HCT116 (cell line): ENCODE measurements around the gene WDR43. TPM values are rescaled to one million over a fixed set of nuclear protein-coding genes. Genes with fewer than 3 reads are reported as not detected.

Source experiments
- ATAC-seq: fragments of 200-7000 bp; cut with Tn5 transposase; 2 replicates; pipeline ENCODE4 v1.9.1; 2020; ENCODE audit warnings: mild to moderate bottlenecking, moderate library complexity
- BruUV-seq: library from RNA; stranded (reverse); fragments of 400-500 nt; replicated peaks from 2 replicates; lab custom pipeline; 2021; lab: Mats Ljungman, UMichigan
- CTCF ChIA-PET: fragments of 300-600 bp; sonication (Branson Sonifier 250); formaldehyde crosslinking; loops from one replicate; lab custom pipeline; 2021; ENCODE audit warnings: antibody characterized with exemption; lab: Charles Lee
- POLR2A ChIA-PET: fragments of 300-600, 350-600 bp; sonication (Branson Sonifier 250); formaldehyde crosslinking; loops from one replicate; lab custom pipeline; 2021; ENCODE audit warnings: antibody characterized with exemption; lab: Charles Lee
- RAD21 ChIA-PET, 2 experiments: fragments of 300-600 bp; sonication (Branson Sonifier 250); formaldehyde crosslinking; loops; one replicate each; lab custom pipeline; 2023; ENCODE audit warnings: low total read pairs in 2 of 2; ENCODE audit not compliant: uncharacterized antibody in 2 of 2, unreplicated experiment in 2 of 2, low non-redundant PET in 1 of 2; lab: Charles Lee
- DNase-seq: peaks from one replicate; pipeline ENCODE4 v3.0.0-alpha.2; 2010; ENCODE audit warnings: low read depth, low spot score
- H2AFZ ChIP-seq: fragments of 200-600 bp; shearing (Covaris generic), sonication (generic); 2 replicates; pipeline ENCODE4 v1.6.1; 2017; ENCODE audit warnings: low read depth, mixed run types, mixed read lengths, antibody characterized with exemption, low read length; ENCODE audit not compliant: poor library complexity, severe bottlenecking
- H3K27ac ChIP-seq: 2 replicates; pipeline ENCODE4 v1.5.1; 2012; ENCODE audit warnings: low read depth, low read length
- H3K27me3 ChIP-seq: fragments of 200-600 bp; sonication (generic); 2 replicates; pipeline ENCODE4 v1.6.1; 2016; ENCODE audit warnings: mixed run types, low read length, mixed read lengths; ENCODE audit not compliant: insufficient read depth
- H3K36me3 ChIP-seq, 2 experiments: fragments of 200-500 bp in 1 of 2; fragments of 200-600 bp in 1 of 2; sonication (Bioruptor generic) in 1 of 2; sonication (generic) in 1 of 2; 2 replicates each; pipeline versions ENCODE4 v1.5.1 to v1.6.1; 2014 to 2016; ENCODE audit warnings: low read length in 2 of 2, inconsistent platforms in 1 of 2, mixed read lengths in 1 of 2, mixed run types in 1 of 2; ENCODE audit not compliant: insufficient read depth in 2 of 2, control insufficient read depth in 1 of 2
- H3K4me1 ChIP-seq, 2 experiments: fragments of 200-600 bp in 1 of 2; sonication (generic) in 1 of 2; 2 replicates each; pipeline versions ENCODE4 v1.5.1 to v1.6.1; 2012 to 2017; ENCODE audit warnings: low read length in 2 of 2, inconsistent platforms in 1 of 2, mild to moderate bottlenecking in 1 of 2, mixed read lengths in 1 of 2, mixed run types in 1 of 2, moderate library complexity in 1 of 2; ENCODE audit not compliant: insufficient read depth in 2 of 2, control insufficient read depth in 1 of 2
- H3K4me2 ChIP-seq: fragments of 200-600 bp; sonication (generic); 2 replicates; pipeline ENCODE4 v1.6.1; 2017; ENCODE audit warnings: mixed run types, low read length, mixed read lengths
- H3K4me3 ChIP-seq, 2 experiments: fragments of 200-600 bp in 1 of 2; sonication (generic) in 1 of 2; replicated peaks in 1 of 2; 2 replicates each; pipeline ENCODE4 v1.5.1; 2011 to 2016; ENCODE audit warnings: low read length in 2 of 2, control low read depth in 1 of 2, low read depth in 1 of 2, mild to moderate bottlenecking in 1 of 2, mixed read lengths in 1 of 2, mixed run types in 1 of 2
- H3K79me2 ChIP-seq: fragments of 200-600 bp; sonication (generic); 2 replicates; pipeline ENCODE4 v1.6.1; 2017; ENCODE audit warnings: mild to moderate bottlenecking, mixed run types, low read length, moderate library complexity, mixed read lengths; ENCODE audit not compliant: insufficient read depth
- H3K9ac ChIP-seq: fragments of 200-600 bp; sonication (generic); 2 replicates; pipeline ENCODE4 v1.6.1; 2016; ENCODE audit warnings: low read length, mixed read lengths
- H3K9me2 ChIP-seq: fragments of 200-600 bp; sonication (generic), shearing (Covaris generic); 2 replicates; pipeline ENCODE4 v1.6.1; 2017; ENCODE audit warnings: mixed run types, mild to moderate bottlenecking, moderate library complexity; ENCODE audit not compliant: insufficient read depth
- H3K9me3 ChIP-seq, 2 experiments: fragments of 200-500 bp in 1 of 2; fragments of 200-600 bp in 1 of 2; sonication (Bioruptor generic) in 1 of 2; sonication (generic) in 1 of 2; 2 replicates each; pipeline ENCODE4 v1.6.1; 2014 to 2017; ENCODE audit warnings: low read length in 2 of 2, mixed read lengths in 2 of 2, inconsistent platforms in 1 of 2, low read depth in 1 of 2, mild to moderate bottlenecking in 1 of 2, mixed run types in 1 of 2, moderate library complexity in 1 of 2; ENCODE audit not compliant: control insufficient read depth in 1 of 2, insufficient read depth in 1 of 2
- H4K20me1 ChIP-seq: fragments of 200-600 bp; sonication (generic), shearing (Covaris generic); 2 replicates; pipeline ENCODE4 v1.6.1; 2017; ENCODE audit warnings: mixed run types, mild to moderate bottlenecking, moderate library complexity; ENCODE audit not compliant: insufficient read depth
- ATF3 ChIP-seq: IDR thresholded peaks from 2 replicates; pipeline ENCODE4 v1.6.1; 2012
- CBX3 ChIP-seq: IDR thresholded peaks from 2 replicates; pipeline ENCODE4 v1.6.1; 2012; ENCODE audit warnings: low read depth
- EGR1 ChIP-seq: IDR thresholded peaks from 2 replicates; pipeline ENCODE4 v1.6.1; 2012; ENCODE audit warnings: low read depth
- FOSL1 ChIP-seq: IDR thresholded peaks from 2 replicates; pipeline ENCODE4 v1.6.1; 2012; ENCODE audit warnings: low read depth
- POLR2A ChIP-seq: IDR thresholded peaks from 2 replicates; pipeline ENCODE4 v1.7.0; 2011; ENCODE audit warnings: borderline replicate concordance; ENCODE audit not compliant: insufficient read depth, insufficient read length; ENCODE audit errors: extremely low read depth
- RAD21 ChIP-seq: IDR thresholded peaks from 2 replicates; pipeline ENCODE4 v1.6.1; 2012; ENCODE audit warnings: low read depth, mild to moderate bottlenecking
- SRF ChIP-seq: IDR thresholded peaks from 2 replicates; pipeline ENCODE4 v1.6.1; 2012; ENCODE audit warnings: low read depth
- YY1 ChIP-seq: IDR thresholded peaks from 2 replicates; pipeline ENCODE4 v1.6.1; 2011; ENCODE audit warnings: low read length, low read depth, moderate library complexity, mild to moderate bottlenecking; ENCODE audit not compliant: insufficient replicate concordance; ENCODE audit errors: extremely low read depth
- ZBTB33 ChIP-seq: IDR thresholded peaks from 2 replicates; pipeline ENCODE4 v1.6.1; 2011; ENCODE audit warnings: mild to moderate bottlenecking, low read length, moderate library complexity; ENCODE audit not compliant: insufficient replicate concordance; ENCODE audit errors: extremely low read depth
- ZFX ChIP-seq: fragments of 450-650 bp; IDR thresholded peaks from 2 replicates; pipeline ENCODE4 v1.6.1; 2017
- ZNF274 ChIP-seq: fragments of 200-500 bp; sonication (Bioruptor generic); IDR thresholded peaks from 2 replicates; pipeline ENCODE4 v1.6.1; 2014; ENCODE audit warnings: mild to moderate bottlenecking, low read depth, low read length, inconsistent platforms
- intact Hi-C: fragments of 100-400 bp; cut with micrococcal nuclease; formaldehyde crosslinking; loops from 2 replicates; pipeline ENCODE4 v1.10.0; 2022
- total RNA-seq: library from RNA; stranded (reverse); gene quantifications from one replicate; pipeline ENCODE4 v1.2.1, GENCODE V29; 2021; ENCODE audit not compliant: unreplicated experiment

The WDR43 gene
- total RNA-seq, 1 experiment from 2014 or later = 119 TPM

- no peak for DNase-seq
- intact Hi-C loops = no loop called here
- H3K4me2 ChIP-seq = no peak overlapping the region
- no peaks in the 10 kb centered on the region for H4K20me1 ChIP-seq
- no peaks in the 10 kb centered on the region for H3K4me1 ChIP-seq
- no peaks in the 10 kb centered on the region for H3K36me3 ChIP-seq
- H3K9me3 ChIP-seq = no peaks in the 10 kb centered on the region
- BruUV-seq = no TSS peak
- CTCF ChIA-PET = no interaction called here
- no peak overlapping the region for H3K27ac ChIP-seq
- no peaks in the 10 kb centered on the region for H3K79me2 ChIP-seq
- no peak for ATAC-seq
- H3K27me3 ChIP-seq = peaks cover 22% of the 10 kb centered on the region
- TF ChIP-seq ZBTB33 (no peak), ZNF274 (no peak), EGR1 (no peak), RAD21 (no peak), POLR2A (no peak), FOSL1 (no peak), YY1 (no peak), ZFX (no peak)
- H3K9me2 ChIP-seq = no peaks in the 10 kb centered on the region
- RAD21 ChIA-PET = no interaction called here
- no peak overlapping the region for H3K4me3 ChIP-seq
- no peak overlapping the region for H2AFZ ChIP-seq
- POLR2A ChIA-PET = no interaction called here
- no peak overlapping the region for H3K9ac ChIP-seq
These were observed 14.3 kb upstream of the WDR43 start for GRCh38 chr2:28880193-28880592.

- peak overlapping the region; percentile 54 for H3K27ac ChIP-seq
- peak overlapping the region; percentile 64; the same call in 1 of the 2 replicates for H3K9ac ChIP-seq
- H3K4me1 ChIP-seq = peaks cover 15 to 29% of the 10 kb centered on the region in 2 experiments
- peak overlapping the region; percentile 63 for H3K4me2 ChIP-seq
- no peaks in the 10 kb centered on the region for H3K9me2 ChIP-seq
- peaks cover 40% of the 10 kb centered on the region for H3K79me2 ChIP-seq
- CTCF ChIA-PET = no interaction called here
- RAD21 ChIA-PET = no interaction called here
- H3K4me3 ChIP-seq = peak overlapping the region; percentile 46 to 98
- intact Hi-C loops = loop anchor here (10.0 kb wide), 1 partner anchor 299 kb away; no protein-coding TSS in a partner anchor
- POLR2A ChIA-PET = interaction anchor here (1.2 to 1.9 kb wide), 2 partner anchors 16 to 24 kb away, joined by 4 to 6 read pairs; partner anchors contain the start of gene TRMT61B
- H3K36me3 ChIP-seq = peaks cover 0 to 10% of the 10 kb centered on the region in 2 experiments; a peak in 1 of 4 replicates
- no peak overlapping the region for H2AFZ ChIP-seq
- DNase-seq (no peak), ATAC-seq (no peak)
- BruUV-seq = no TSS peak
- H4K20me1 ChIP-seq = peaks cover 31% of the 10 kb centered on the region; the same call in 1 of the 2 replicates
- no peaks in the 10 kb centered on the region for H3K9me3 ChIP-seq
- TF ChIP-seq ZNF274 (no peak), ZFX (no peak), CBX3 (no peak), ATF3 (no peak), FOSL1 (no peak), EGR1 (no peak), SRF (no peak), RAD21 (no peak)
- H3K27me3 ChIP-seq = peaks cover 9% of the 10 kb centered on the region; the same call in 1 of the 2 replicates
These were observed 979 bp upstream of the WDR43 start for GRCh38 chr2:28893488-28893887.
